ENCODE measurements around the gene CD101. TPM values are rescaled to one million over a fixed set of nuclear protein-coding genes. Genes with fewer than 3 reads are reported as not detected.

The CD101 gene
- total RNA-seq, 1 donor: 0.27 TPM

- DNase-seq (ENCODE audit: low read depth in 2 of 3, low spot score in 2 of 3): peak in 2 of 3 donors; percentile 24 to 57
Observed at GRCh38 chr1:116986421-116987255, 14.9 kb upstream of the CD101 start.

- peak in 2 of 3 donors; percentile 32 to 33 for DNase-seq (ENCODE audit: low read depth in 2 of 3, low spot score in 2 of 3)
Observed at GRCh38 chr1:116987256-116987555, 14.4 kb upstream of the CD101 start.

GRCh38 chr1:116988248-116988647 lies 13.3 kb upstream of the CD101 start:
- DNase-seq (ENCODE audit: low read depth in 2 of 3, low spot score in 2 of 3): no peak

GRCh38 chr1:116988908-116989307 lies 12.7 kb upstream of the CD101 start:
- DNase-seq (ENCODE audit: low read depth in 2 of 3, low spot score in 2 of 3): no peak

GRCh38 chr1:116989835-116990234 lies 11.7 kb upstream of the CD101 start:
- no peak for DNase-seq (ENCODE audit: low read depth in 2 of 3, low spot score in 2 of 3)

- DNase-seq (ENCODE audit: low read depth in 2 of 3, low spot score in 2 of 3): no peak
Observed at GRCh38 chr1:116990612-116991151, 10.9 kb upstream of the CD101 start.

GRCh38 chr1:116991171-116991845 lies 10.3 kb upstream of the CD101 start:
- no peak for DNase-seq (ENCODE audit: low read depth in 2 of 3, low spot score in 2 of 3)

GRCh38 chr1:116991918-116992317 lies 9.6 kb upstream of the CD101 start:
- no peak for DNase-seq (ENCODE audit: low read depth in 2 of 3, low spot score in 2 of 3)

GRCh38 chr1:116993286-116993685 lies 8.3 kb upstream of the CD101 start:
- no peak for DNase-seq (ENCODE audit: low read depth in 2 of 3, low spot score in 2 of 3)

GRCh38 chr1:116994411-116994810 lies 7.1 kb upstream of the CD101 start:
- DNase-seq (ENCODE audit: low read depth in 2 of 3, low spot score in 2 of 3): no peak

- DNase-seq (ENCODE audit: low read depth in 2 of 3, low spot score in 2 of 3): no peak
Observed at GRCh38 chr1:116997066-116997465, 4.5 kb upstream of the CD101 start.

- no peak for DNase-seq (ENCODE audit: low read depth in 2 of 3, low spot score in 2 of 3)
Observed at GRCh38 chr1:116997636-116998035, 3.9 kb upstream of the CD101 start.

- no peak for DNase-seq (ENCODE audit: low read depth in 2 of 3, low spot score in 2 of 3)
Observed at GRCh38 chr1:116999596-116999995, 2.0 kb upstream of the CD101 start.

GRCh38 chr1:117000142-117000541 lies 1.4 kb upstream of the CD101 start:
- DNase-seq (ENCODE audit: low read depth in 2 of 3, low spot score in 2 of 3): no peak

GRCh38 chr1:117003223-117003875 lies 1.8 kb downstream of the CD101 start:
- peak in 1 of 3 donors; percentile 58 for DNase-seq (ENCODE audit: low read depth in 2 of 3, low spot score in 2 of 3)

- DNase-seq (ENCODE audit: low read depth in 2 of 3, low spot score in 2 of 3): no peak
Observed at GRCh38 chr1:117007719-117008013, 6.1 kb downstream of the CD101 start.

- no peak for DNase-seq (ENCODE audit: low read depth in 2 of 3, low spot score in 2 of 3)
Observed at GRCh38 chr1:117008656-117009055, 7.1 kb downstream of the CD101 start.

GRCh38 chr1:117009132-117009531 lies 7.6 kb downstream of the CD101 start:
- DNase-seq (ENCODE audit: low read depth in 2 of 3, low spot score in 2 of 3): peak in 1 of 3 donors; percentile 32

GRCh38 chr1:117010310-117010969 lies 8.9 kb downstream of the CD101 start:
- DNase-seq (ENCODE audit: low read depth in 2 of 3, low spot score in 2 of 3): no peak

- DNase-seq (ENCODE audit: low read depth in 2 of 3, low spot score in 2 of 3): no peak
Observed at GRCh38 chr1:117011334-117011733, 9.8 kb downstream of the CD101 start.

GRCh38 chr1:117013309-117013858 lies 11.8 kb downstream of the CD101 start:
- no peak for DNase-seq (ENCODE audit: low read depth in 2 of 3, low spot score in 2 of 3)

Measured in hematopoietic multipotent progenitor cell (in vitro differentiated cells).